HK-2 (cell line): ENCODE data around the gene ALPI.

Source experiments
- DNase-seq: peaks from one replicate; pipeline ENCODE4 v3.0.0-alpha.2; 2018; ENCODE audit not compliant: unreplicated experiment

The ALPI gene

GRCh38 chr2:232485348-232485756 is 29.4 kb downstream of the ALPI start:
- DNase-seq, result no peak

GRCh38 chr2:232485757-232486557 is 30.0 kb downstream of the ALPI start:
- DNase-seq, result no peak

GRCh38 chr2:232486558-232487384 is 30.8 kb downstream of the ALPI start:
- no peak for DNase-seq

GRCh38 chr2:232487385-232488096 is 31.6 kb downstream of the ALPI start, which contains the start of gene ECEL1:
Gene ECEL1, minus strand, starts transcription at chr2:232487834. Its CDS starts 1,181 bp downstream, at chr2:232486653.
- DNase-seq, result no peak

GRCh38 chr2:232488097-232488711 is 32.3 kb downstream of the ALPI start:
- DNase-seq, result no peak

- no peak for DNase-seq
These were observed 32.9 kb downstream of the ALPI start for GRCh38 chr2:232488721-232489300.

GRCh38 chr2:232489516-232490220 is 33.7 kb downstream of the ALPI start:
- no peak for DNase-seq

- DNase-seq, result no peak
These were observed 34.5 kb downstream of the ALPI start for GRCh38 chr2:232490221-232491138.

- DNase-seq, result no peak
These were observed 35.3 kb downstream of the ALPI start for GRCh38 chr2:232491139-232491780.

GRCh38 chr2:232492236-232492848 is 36.4 kb downstream of the ALPI start:
- DNase-seq, result no peak

GRCh38 chr2:232492963-232493700 is 37.2 kb downstream of the ALPI start:
- DNase-seq, result no peak

GRCh38 chr2:232493701-232494474 is 37.9 kb downstream of the ALPI start:
- no peak for DNase-seq

- DNase-seq, result no peak
These were observed 38.6 kb downstream of the ALPI start for GRCh38 chr2:232494542-232494941.

- no peak for DNase-seq
These were observed 39.3 kb downstream of the ALPI start for GRCh38 chr2:232495292-232495691.

- DNase-seq, result no peak
These were observed 40.7 kb downstream of the ALPI start for GRCh38 chr2:232496501-232497270.

- no peak for DNase-seq
These were observed 41.4 kb downstream of the ALPI start for GRCh38 chr2:232497348-232497747.
